Measurements from ENCODE around the gene RACGAP1.

The RACGAP1 gene

GRCh38 chr12:50025187-50026059 lies at the start of gene RACGAP1:
TSS of gene RACGAP1 (minus strand) at chr12:50025494. CDS start at chr12:50016715, 8,779 bp downstream.
- DNase-seq (ENCODE audit: low read depth), result peak; percentile 97

- DNase-seq (ENCODE audit: low read depth), result no peak
Measured at GRCh38 chr12:50073712-50074111, 48.4 kb upstream of the RACGAP1 start.

- no peak for DNase-seq (ENCODE audit: low read depth)
Measured at GRCh38 chr12:50073206-50073605, 47.9 kb upstream of the RACGAP1 start.

- DNase-seq (ENCODE audit: low read depth), result no peak
Measured at GRCh38 chr12:50072198-50072907, 47.1 kb upstream of the RACGAP1 start.

GRCh38 chr12:50070314-50071060 lies 45.2 kb upstream of the RACGAP1 start:
- peak; percentile 77 for DNase-seq (ENCODE audit: low read depth)

- no peak for DNase-seq (ENCODE audit: low read depth)
Measured at GRCh38 chr12:50069539-50069938, 44.2 kb upstream of the RACGAP1 start.

GRCh38 chr12:50069069-50069468 lies 43.8 kb upstream of the RACGAP1 start:
- no peak for DNase-seq (ENCODE audit: low read depth)

- DNase-seq (ENCODE audit: low read depth), result peak; percentile 93
Measured at GRCh38 chr12:50066402-50066801, 41.1 kb upstream of the RACGAP1 start.

- DNase-seq (ENCODE audit: low read depth), result peak; percentile 24
Measured at GRCh38 chr12:50065726-50066310, 40.5 kb upstream of the RACGAP1 start.

GRCh38 chr12:50062728-50063460 lies 37.6 kb upstream of the RACGAP1 start:
- DNase-seq (ENCODE audit: low read depth), result no peak

GRCh38 chr12:50061946-50062686 lies 36.8 kb upstream of the RACGAP1 start:
- DNase-seq (ENCODE audit: low read depth), result peak; percentile 25

GRCh38 chr12:50061171-50061570 lies 35.9 kb upstream of the RACGAP1 start:
- DNase-seq (ENCODE audit: low read depth), result no peak

- no peak for DNase-seq (ENCODE audit: low read depth)
Measured at GRCh38 chr12:50060120-50060468, 34.8 kb upstream of the RACGAP1 start.

GRCh38 chr12:50059440-50060119 lies 34.3 kb upstream of the RACGAP1 start:
- DNase-seq (ENCODE audit: low read depth), result peak; percentile 37

- no peak for DNase-seq (ENCODE audit: low read depth)
Measured at GRCh38 chr12:50058743-50059312, 33.5 kb upstream of the RACGAP1 start.

- DNase-seq (ENCODE audit: low read depth), result no peak
Measured at GRCh38 chr12:50057896-50058670, 32.8 kb upstream of the RACGAP1 start.

GRCh38 chr12:50057000-50057841 lies 31.9 kb upstream of the RACGAP1 start, which contains the start of gene ASIC1:
TSS of gene ASIC1 (plus strand) at chr12:50057596. CDS start at chr12:50058767, 1,171 bp downstream.
- peak; percentile 70 for DNase-seq (ENCODE audit: low read depth)

- no peak for DNase-seq (ENCODE audit: low read depth)
Measured at GRCh38 chr12:50056639-50056976, 31.3 kb upstream of the RACGAP1 start.
